C4-2B (cell line): ENCODE results near the gene MED13L.

ENCODE experiments used
- ZFX ChIP-seq: fragments of 450-650 bp; IDR thresholded peaks from 2 replicates; pipeline ENCODE4 v1.6.1; 2017
- TF ChIP-seq, protein P1 (sequence below): fragments of 450-650 bp; conservative IDR thresholded peaks from 2 replicates; pipeline ENCODE4 v1.5.1; 2017; ENCODE audit warnings: mild to moderate bottlenecking

GRCh38 chr12:116106870-116107269, 170.6 kb downstream of the MED13L start:
- TF ChIP-seq, protein P1, sequence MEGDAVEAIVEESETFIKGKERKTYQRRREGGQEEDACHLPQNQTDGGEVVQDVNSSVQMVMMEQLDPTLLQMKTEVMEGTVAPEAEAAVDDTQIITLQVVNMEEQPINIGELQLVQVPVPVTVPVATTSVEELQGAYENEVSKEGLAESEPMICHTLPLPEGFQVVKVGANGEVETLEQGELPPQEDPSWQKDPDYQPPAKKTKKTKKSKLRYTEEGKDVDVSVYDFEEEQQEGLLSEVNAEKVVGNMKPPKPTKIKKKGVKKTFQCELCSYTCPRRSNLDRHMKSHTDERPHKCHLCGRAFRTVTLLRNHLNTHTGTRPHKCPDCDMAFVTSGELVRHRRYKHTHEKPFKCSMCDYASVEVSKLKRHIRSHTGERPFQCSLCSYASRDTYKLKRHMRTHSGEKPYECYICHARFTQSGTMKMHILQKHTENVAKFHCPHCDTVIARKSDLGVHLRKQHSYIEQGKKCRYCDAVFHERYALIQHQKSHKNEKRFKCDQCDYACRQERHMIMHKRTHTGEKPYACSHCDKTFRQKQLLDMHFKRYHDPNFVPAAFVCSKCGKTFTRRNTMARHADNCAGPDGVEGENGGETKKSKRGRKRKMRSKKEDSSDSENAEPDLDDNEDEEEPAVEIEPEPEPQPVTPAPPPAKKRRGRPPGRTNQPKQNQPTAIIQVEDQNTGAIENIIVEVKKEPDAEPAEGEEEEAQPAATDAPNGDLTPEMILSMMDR: no peak
- TF ChIP-seq ZFX: no peak
